CD14-positive monocyte (primary cell): Measurements from ENCODE around the gene MAMLD1. TPM values are rescaled to one million over a fixed set of nuclear protein-coding genes. Genes with fewer than 3 reads are reported as not detected.

Source experiments
- DNase-seq, 3 donors: peaks; one replicate each; pipeline ENCODE4 v3.0.0-alpha.2; 2011 to 2022
- H2AFZ ChIP-seq: 2 replicates; pipeline ENCODE4 v1.6.0; 2012; ENCODE audit warnings: mild to moderate bottlenecking, low read depth, low read length, inconsistent platforms; ENCODE audit not compliant: insufficient read depth, poor library complexity, severe bottlenecking
- H3K27ac ChIP-seq, 2 donors: 1 replicate in 1 of 2; 2 replicates in 1 of 2; pipeline ENCODE4 v1.5.1; 2012 to 2013; ENCODE audit warnings: low read length in 2 of 2, control low read depth in 1 of 2, inconsistent platforms in 1 of 2, low read depth in 1 of 2, mild to moderate bottlenecking in 1 of 2
- H3K27me3 ChIP-seq, 2 donors: one replicate each; pipeline versions ENCODE4 v1.6.0 to v1.6.1; 2011 to 2013; ENCODE audit warnings: low read length in 2 of 2; ENCODE audit not compliant: control insufficient read depth in 2 of 2, insufficient read depth in 2 of 2
- H3K36me3 ChIP-seq, 2 donors: replicated peaks in 1 of 2; 1 replicate in 1 of 2; 2 replicates in 1 of 2; pipeline versions ENCODE4 v1.5.1 to v1.6.1; 2012 to 2013; ENCODE audit warnings: low read length in 2 of 2, control low read depth in 1 of 2, inconsistent platforms in 1 of 2, mild to moderate bottlenecking in 1 of 2; ENCODE audit not compliant: insufficient read depth in 2 of 2, control insufficient read depth in 1 of 2
- H3K4me1 ChIP-seq, 2 donors: 1 replicate in 1 of 2; 2 replicates in 1 of 2; pipeline versions ENCODE4 v1.5.1 to v1.6.1; 2012 to 2013; ENCODE audit warnings: low read length in 2 of 2, control low read depth in 1 of 2, inconsistent platforms in 1 of 2, mild to moderate bottlenecking in 1 of 2, moderate library complexity in 1 of 2; ENCODE audit not compliant: insufficient read depth in 2 of 2, control insufficient read depth in 1 of 2
- H3K4me2 ChIP-seq: replicated peaks from 2 replicates; pipeline ENCODE3; 2012; ENCODE audit warnings: low read length, moderate library complexity, mild to moderate bottlenecking; ENCODE audit not compliant: poor library complexity, severe bottlenecking; ENCODE audit errors: extremely low read depth
- H3K4me3 ChIP-seq, 3 experiments: fragments of 200-600 bp in 1 of 3; sonication (generic) in 1 of 3; replicated peaks in 1 of 3; 1 replicate in 2 of 3; 2 replicates in 1 of 3; pipeline ENCODE4 v1.5.1; 2011 to 2013; ENCODE audit warnings: low read length in 3 of 3, mild to moderate bottlenecking in 3 of 3, control low read depth in 2 of 3, low read depth in 2 of 3, inconsistent platforms in 1 of 3, moderate library complexity in 1 of 3
- H3K79me2 ChIP-seq: 2 replicates; pipeline ENCODE4 v1.6.0; 2012; ENCODE audit warnings: mild to moderate bottlenecking, control low read depth, inconsistent platforms, low read length, moderate library complexity; ENCODE audit not compliant: insufficient read depth
- H3K9ac ChIP-seq: 2 replicates; pipeline ENCODE4 v1.6.0; 2017; ENCODE audit warnings: low read length, mild to moderate bottlenecking; ENCODE audit not compliant: insufficient read depth, poor library complexity, severe bottlenecking
- H3K9me3 ChIP-seq, 2 donors: replicated peaks in 1 of 2; 1 replicate in 1 of 2; 2 replicates in 1 of 2; pipeline versions ENCODE4 v1.5.1 to v1.6.1; 2012 to 2013; ENCODE audit warnings: low read length in 2 of 2, control low read depth in 1 of 2; ENCODE audit not compliant: control insufficient read depth in 1 of 2, insufficient read depth in 1 of 2
- H4K20me1 ChIP-seq: 2 replicates; pipeline ENCODE4 v1.6.0; 2012; ENCODE audit warnings: mild to moderate bottlenecking, low read length, control low read depth, moderate library complexity; ENCODE audit not compliant: insufficient read depth
- H3K27ac Mint-ChIP-seq, 7 donors: one replicate each; pipeline ENCODE4 v1.8.0; 2020; ENCODE audit warnings: mild to moderate bottlenecking in 7 of 7, mixed read lengths in 7 of 7, moderate library complexity in 6 of 7, inconsistent platforms in 2 of 7
- H3K27me3 Mint-ChIP-seq, 3 donors: one replicate each; pipeline ENCODE4 v1.8.0; 2021 to 2022; ENCODE audit warnings: low read depth in 3 of 3, mild to moderate bottlenecking in 3 of 3, mixed read lengths in 3 of 3, moderate library complexity in 3 of 3, inconsistent platforms in 1 of 3
- H3K36me3 Mint-ChIP-seq, 2 donors: one replicate each; pipeline ENCODE4 v1.8.0; 2020; ENCODE audit warnings: mixed read lengths in 2 of 2, inconsistent platforms in 1 of 2, mild to moderate bottlenecking in 1 of 2
- H3K4me1 Mint-ChIP-seq: one replicate; pipeline ENCODE4 v1.8.0; 2020; ENCODE audit warnings: mild to moderate bottlenecking, mixed read lengths
- H3K4me3 Mint-ChIP-seq, 2 donors: one replicate each; pipeline ENCODE4 v1.8.0; 2020; ENCODE audit warnings: mild to moderate bottlenecking in 2 of 2, mixed read lengths in 2 of 2, moderate library complexity in 1 of 2
- H3K9me3 Mint-ChIP-seq, 7 donors: one replicate each; pipeline ENCODE4 v1.8.0; 2020 to 2022; ENCODE audit warnings: mixed read lengths in 7 of 7, mild to moderate bottlenecking in 6 of 7, moderate library complexity in 6 of 7, inconsistent platforms in 2 of 7
- WGBS: methylation state at CpG from one replicate; pipeline ENCODE4 v1.1.5; 2013; ENCODE audit warnings: missing lambda C conversion rate; ENCODE audit not compliant: insufficient coverage; 5-methylcytosine and 5-hydroxymethylcytosine counted together
- intact Hi-C, 2 donors: fragments of 100-400 bp; cut with micrococcal nuclease; formaldehyde crosslinking; loops; one replicate each; pipeline versions ENCODE4 v1.15.0 to v1.15.1; 2023
- polyA plus RNA-seq, 3 donors: library from polyadenylated mRNA; depleted of rRNA in 1 of 3; unstranded in 2 of 3; stranded (reverse) in 1 of 3; fragments of 300-500 nt in 2 of 3; fragments of >200 nt in 1 of 3; fragmentation: Illumina TruSeq in 2 of 3; gene quantifications; 1 replicate in 2 of 3; 2 replicates in 1 of 3; pipeline ENCODE4 v1.2.3, GENCODE V29; 2012 to 2021
- TF ChIP-seq, protein P1 (sequence below): fragments of 200-600 bp; IDR thresholded peaks from one replicate; pipeline ENCODE4 v1.8.0; 2022; ENCODE audit warnings: antibody characterized with exemption, mild to moderate bottlenecking

MAMLD1 gene
- polyA plus RNA-seq, 3 donors, result not detected

DNA sequence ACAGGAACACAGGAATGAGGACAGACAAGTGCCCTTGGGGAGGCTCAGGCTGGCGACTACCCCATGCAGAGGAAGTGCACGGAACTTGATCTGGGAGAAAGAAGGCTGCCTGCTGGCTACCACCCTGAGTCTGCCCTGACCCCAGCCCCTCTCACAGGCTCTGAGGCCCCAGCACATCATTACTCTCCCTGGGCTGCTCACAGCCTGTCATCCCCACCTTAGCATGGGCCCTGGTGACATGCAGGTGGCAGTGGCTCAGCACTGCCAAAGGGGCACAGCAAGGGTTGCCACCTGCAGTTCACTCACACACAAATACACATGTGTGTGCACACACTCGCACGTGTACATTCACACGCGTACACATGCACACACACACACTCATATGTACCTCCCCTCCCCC, 26.1 kb upstream of the MAMLD1 start:
- no peaks in the 10 kb centered on the region for H3K79me2 ChIP-seq
- H2AFZ ChIP-seq, result no peak overlapping the region
- Mint-ChIP-seq H3K27ac (no peak overlapping the region), H3K27me3 (peaks cover 0 to 10% (median 2%) of the 10 kb centered on the region in 3 donors), H3K36me3 (no peaks in the 10 kb centered on the region), H3K9me3 (peaks cover 0 to 1% (median 0%) of the 10 kb centered on the region in 7 donors), H3K4me1 (peaks cover 4% of the 10 kb centered on the region), H3K4me3 (no peak overlapping the region)
- no peak overlapping the region for H3K4me3 ChIP-seq
- no peak overlapping the region for H3K4me2 ChIP-seq
- TF ChIP-seq, protein P1, sequence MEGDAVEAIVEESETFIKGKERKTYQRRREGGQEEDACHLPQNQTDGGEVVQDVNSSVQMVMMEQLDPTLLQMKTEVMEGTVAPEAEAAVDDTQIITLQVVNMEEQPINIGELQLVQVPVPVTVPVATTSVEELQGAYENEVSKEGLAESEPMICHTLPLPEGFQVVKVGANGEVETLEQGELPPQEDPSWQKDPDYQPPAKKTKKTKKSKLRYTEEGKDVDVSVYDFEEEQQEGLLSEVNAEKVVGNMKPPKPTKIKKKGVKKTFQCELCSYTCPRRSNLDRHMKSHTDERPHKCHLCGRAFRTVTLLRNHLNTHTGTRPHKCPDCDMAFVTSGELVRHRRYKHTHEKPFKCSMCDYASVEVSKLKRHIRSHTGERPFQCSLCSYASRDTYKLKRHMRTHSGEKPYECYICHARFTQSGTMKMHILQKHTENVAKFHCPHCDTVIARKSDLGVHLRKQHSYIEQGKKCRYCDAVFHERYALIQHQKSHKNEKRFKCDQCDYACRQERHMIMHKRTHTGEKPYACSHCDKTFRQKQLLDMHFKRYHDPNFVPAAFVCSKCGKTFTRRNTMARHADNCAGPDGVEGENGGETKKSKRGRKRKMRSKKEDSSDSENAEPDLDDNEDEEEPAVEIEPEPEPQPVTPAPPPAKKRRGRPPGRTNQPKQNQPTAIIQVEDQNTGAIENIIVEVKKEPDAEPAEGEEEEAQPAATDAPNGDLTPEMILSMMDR, result no peak
- 92% methylated on average over 2 of the region's 6 CpGs for WGBS
- H3K4me1 ChIP-seq, result no peaks in the 10 kb centered on the region
- DNase-seq, result no peak
- intact Hi-C loops, result no loop called here
- no peaks in the 10 kb centered on the region for H3K9me3 ChIP-seq
- no peak overlapping the region for H3K27ac ChIP-seq
- no peaks in the 10 kb centered on the region for H4K20me1 ChIP-seq
- H3K27me3 ChIP-seq, result no peaks in the 10 kb centered on the region
- no peaks in the 10 kb centered on the region for H3K36me3 ChIP-seq
- no peak overlapping the region for H3K9ac ChIP-seq

DNA sequence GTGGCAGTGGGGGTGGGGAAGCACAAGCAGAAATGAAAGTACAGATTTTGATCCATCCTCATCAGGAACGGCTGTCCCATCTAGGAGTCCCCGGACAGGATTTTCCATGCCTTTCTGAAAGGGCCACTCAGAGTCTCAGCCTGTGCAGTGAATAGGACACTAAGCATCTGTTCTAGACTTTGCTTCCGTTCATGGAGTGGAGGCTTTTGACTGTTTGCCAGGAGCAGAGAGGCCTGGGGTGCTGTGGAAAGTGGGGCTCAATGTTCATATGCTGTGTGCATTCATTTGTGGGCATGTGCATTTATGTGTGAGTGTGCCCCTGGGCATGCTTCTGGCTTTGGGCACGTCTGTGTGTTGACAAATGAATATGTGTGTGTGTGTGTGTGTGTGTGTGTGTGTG, 25.6 kb upstream of the MAMLD1 start:
- Mint-ChIP-seq H3K36me3 (no peaks in the 10 kb centered on the region), H3K27ac (no peak overlapping the region), H3K27me3 (peaks cover 0 to 8% (median 2%) of the 10 kb centered on the region in 3 donors), H3K9me3 (peaks cover 0 to 1% (median 0%) of the 10 kb centered on the region in 7 donors), H3K4me1 (peaks cover 3% of the 10 kb centered on the region), H3K4me3 (no peak overlapping the region)
- no peaks in the 10 kb centered on the region for H3K36me3 ChIP-seq
- no peak overlapping the region for H3K4me3 ChIP-seq
- no peaks in the 10 kb centered on the region for H3K9me3 ChIP-seq
- no peak overlapping the region for H3K4me2 ChIP-seq
- H2AFZ ChIP-seq, result no peak overlapping the region
- no peak overlapping the region for H3K9ac ChIP-seq
- no peaks in the 10 kb centered on the region for H3K4me1 ChIP-seq
- intact Hi-C loops, result no loop called here
- H4K20me1 ChIP-seq, result no peaks in the 10 kb centered on the region
- WGBS, result no CpG with 5 or more reads among the region's 4 CpGs
- DNase-seq, result no peak
- H3K79me2 ChIP-seq, result no peaks in the 10 kb centered on the region
- TF ChIP-seq, protein P1, result no peak
- no peaks in the 10 kb centered on the region for H3K27me3 ChIP-seq
- H3K27ac ChIP-seq, result no peak overlapping the region
